ENCODE results near the gene UNKL. TPM values are rescaled to one million over a fixed set of nuclear protein-coding genes. Genes with fewer than 3 reads are reported as not detected.

UNKL gene
- total and polyA plus RNA-seq, 4 donors: 7.9 to 31.2 (median 16.9) TPM

GRCh38 chr16:1327619-1327947 lies 86.9 kb downstream of the UNKL start:
- WGBS, 2 donors: 73 to 84% methylated on average over 5 of the region's 5 CpGs
- Histone ChIP-seq H3K27me3 (ENCODE audit: control insufficient read depth in 3 of 3, insufficient read depth in 3 of 3, low read length in 2 of 3) (peaks cover 0 to 13% (median 10%) of the 10 kb centered on the region in 3 donors), H3K4me3 (no peak overlapping the region), H3K9me3 (ENCODE audit: control insufficient read depth in 4 of 4, insufficient read depth in 3 of 4, low read length in 3 of 4) (peaks cover 0 to 5% (median 0%) of the 10 kb centered on the region in 4 donors), H3K4me1 (ENCODE audit: control insufficient read depth in 5 of 5, insufficient read depth in 5 of 5, low read length in 5 of 5) (peaks cover 0 to 13% (median 13%) of the 10 kb centered on the region in 5 donors), H3K27ac (ENCODE audit: low read depth in 1 of 2, low read length in 1 of 2) (no peak overlapping the region), H3K9ac (ENCODE audit: insufficient read depth in 1 of 2, low read length in 2 of 2) (no peak overlapping the region), H3K36me3 (ENCODE audit: control insufficient read depth in 4 of 4, insufficient read depth in 4 of 4, low read length in 4 of 4) (peaks cover 4 to 32% (median 6%) of the 10 kb centered on the region in 4 donors)
- ATAC-seq (ENCODE audit: insufficient read depth, low FRiP score) (no peak), DNase-seq (no peak)
- TF ChIP-seq CTCF (IDR thresholded peaks at IDR 0.05; ENCODE audit: control extremely low read depth, extremely low read depth): no peak

DNA sequence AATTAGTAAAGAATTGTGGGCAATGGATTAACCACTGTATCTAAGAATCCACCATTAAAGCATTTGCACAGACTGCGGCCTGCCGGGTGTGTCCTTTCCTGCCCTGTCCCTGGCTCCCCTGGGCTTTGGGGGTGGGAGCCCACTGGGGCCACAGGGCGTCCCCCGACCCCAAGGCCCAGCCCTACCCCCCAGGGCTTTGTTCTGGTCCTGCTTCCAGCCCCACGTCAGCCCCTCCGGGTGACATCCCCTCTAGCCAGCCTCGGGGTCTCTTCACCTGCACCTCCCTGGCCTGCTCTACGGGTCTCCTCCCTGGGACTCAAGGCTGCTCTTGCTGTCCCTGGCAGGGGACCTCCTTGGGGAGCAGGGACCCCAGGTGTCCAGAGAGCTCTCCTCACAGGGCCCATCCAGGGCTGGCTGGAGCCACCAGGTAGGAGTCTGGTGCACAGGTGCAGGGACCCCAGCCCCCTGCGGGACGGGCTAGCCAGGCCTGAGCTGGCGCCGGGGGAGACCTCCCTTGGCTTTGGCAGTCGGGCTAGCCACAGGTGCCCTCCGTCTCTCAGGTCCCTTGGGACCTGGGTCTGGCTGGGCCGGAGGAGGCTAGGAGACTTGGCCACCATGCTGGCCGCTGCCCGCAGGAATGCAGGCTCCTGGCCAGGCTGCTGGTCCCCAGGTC lies 87.4 kb downstream of the UNKL start:
- ATAC-seq (ENCODE audit: insufficient read depth, low FRiP score) (no peak), DNase-seq (no peak)
- H3K27me3 ChIP-seq (ENCODE audit: control insufficient read depth in 3 of 3, insufficient read depth in 3 of 3, low read length in 2 of 3): peaks cover 0 to 8% (median 5%) of the 10 kb centered on the region in 3 donors
- peaks cover 0 to 9% (median 8%) of the 10 kb centered on the region in 5 donors for H3K4me1 ChIP-seq (ENCODE audit: control insufficient read depth in 5 of 5, insufficient read depth in 5 of 5, low read length in 5 of 5)
- TF ChIP-seq CTCF (IDR thresholded peaks at IDR 0.05; ENCODE audit: control extremely low read depth, extremely low read depth): no peak
- no peak overlapping the region for H3K4me3 ChIP-seq
- no peak overlapping the region for H3K27ac ChIP-seq (ENCODE audit: low read depth in 1 of 2, low read length in 1 of 2)
- 79 to 81% methylated on average over 17 of the region's 17 CpGs for WGBS, 2 donors
- no peak overlapping the region for H3K9ac ChIP-seq (ENCODE audit: insufficient read depth in 1 of 2, low read length in 2 of 2)
- H3K9me3 ChIP-seq (ENCODE audit: control insufficient read depth in 4 of 4, insufficient read depth in 3 of 4, low read length in 3 of 4): peaks cover 0 to 5% (median 0%) of the 10 kb centered on the region in 4 donors
- peaks cover 4 to 32% (median 6%) of the 10 kb centered on the region in 4 donors for H3K36me3 ChIP-seq (ENCODE audit: control insufficient read depth in 4 of 4, insufficient read depth in 4 of 4, low read length in 4 of 4)

GRCh38 chr16:1326391-1326790 lies 88.1 kb downstream of the UNKL start:
- no peak for TF ChIP-seq CTCF (IDR thresholded peaks at IDR 0.05; ENCODE audit: control extremely low read depth, extremely low read depth)
- Histone ChIP-seq H3K4me3 (no peak overlapping the region), H3K9ac (ENCODE audit: insufficient read depth in 1 of 2, low read length in 2 of 2) (no peak overlapping the region), H3K4me1 (ENCODE audit: control insufficient read depth in 5 of 5, insufficient read depth in 5 of 5, low read length in 5 of 5) (peaks cover 0 to 2% (median 1%) of the 10 kb centered on the region in 5 donors), H3K27ac (ENCODE audit: low read depth in 1 of 2, low read length in 1 of 2) (no peak overlapping the region), H3K36me3 (ENCODE audit: control insufficient read depth in 4 of 4, insufficient read depth in 4 of 4, low read length in 4 of 4) (peaks cover 6 to 37% (median 9%) of the 10 kb centered on the region in 4 donors), H3K27me3 (ENCODE audit: control insufficient read depth in 3 of 3, insufficient read depth in 3 of 3, low read length in 2 of 3) (peaks cover 0 to 2% (median 0%) of the 10 kb centered on the region in 3 donors), H3K9me3 (ENCODE audit: control insufficient read depth in 4 of 4, insufficient read depth in 3 of 4, low read length in 3 of 4) (peaks cover 0 to 5% (median 0%) of the 10 kb centered on the region in 4 donors)
- 76 to 82% methylated on average over 17 of the region's 17 CpGs for WGBS, 2 donors
- DNase-seq (no peak), ATAC-seq (ENCODE audit: insufficient read depth, low FRiP score) (no peak)
